Measurements from ENCODE around the gene KAZN.

The KAZN gene

DNA sequence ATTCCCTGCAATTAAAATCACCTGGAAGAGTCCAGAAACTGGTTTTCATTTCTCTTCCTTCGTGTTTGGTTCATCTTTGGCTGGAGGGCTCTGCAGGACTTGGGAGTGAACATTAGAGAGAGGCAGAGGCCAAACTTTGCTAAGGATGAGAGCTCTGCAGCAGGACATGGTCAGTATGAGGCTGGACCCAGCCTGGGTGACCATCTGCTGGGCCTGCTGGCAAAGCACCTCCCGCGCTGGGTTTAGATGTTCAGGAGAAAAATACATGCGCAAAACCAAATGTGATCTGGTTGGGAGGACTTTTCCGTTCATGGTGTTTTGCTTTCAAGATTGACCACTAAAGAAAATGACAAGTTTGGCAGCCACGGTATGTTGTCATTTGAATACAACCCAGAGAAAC lies 15.9 kb downstream of the KAZN start:
- DNase-seq (ENCODE audit: low spot score): peak; percentile 92

DNA sequence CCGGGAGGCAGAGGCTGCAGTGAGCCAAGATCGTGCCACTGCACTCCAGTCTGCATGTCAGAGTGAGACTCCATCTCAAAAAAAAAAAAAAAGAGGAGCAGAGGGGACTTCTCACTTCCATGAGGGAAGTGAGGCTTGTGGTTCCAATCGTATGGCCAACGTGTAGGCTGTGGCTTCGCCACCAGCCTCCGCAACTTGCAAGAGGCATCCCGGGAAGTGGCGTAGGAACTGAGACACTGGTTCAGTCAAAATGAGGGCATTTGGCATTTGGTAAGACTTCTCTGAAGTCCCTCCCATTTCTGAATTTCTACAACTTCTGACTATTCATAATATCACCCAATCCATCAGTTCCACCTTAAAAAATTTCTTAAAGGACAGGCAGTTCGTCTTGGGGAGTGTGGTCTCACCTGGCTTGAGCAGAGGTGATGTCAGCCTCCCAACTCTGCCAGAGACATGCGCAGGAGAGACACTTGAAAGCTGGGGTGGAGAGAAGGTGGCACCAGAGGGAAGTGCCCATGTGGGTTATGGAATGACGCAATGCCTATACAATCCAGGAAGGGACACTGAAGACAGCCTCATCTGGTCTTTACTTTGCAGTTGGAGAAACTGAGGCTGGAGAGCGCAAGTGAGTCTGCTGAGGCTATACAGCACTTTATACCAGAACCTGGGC lies 17.2 kb downstream of the KAZN start:
- DNase-seq (ENCODE audit: low spot score): no peak

DNA sequence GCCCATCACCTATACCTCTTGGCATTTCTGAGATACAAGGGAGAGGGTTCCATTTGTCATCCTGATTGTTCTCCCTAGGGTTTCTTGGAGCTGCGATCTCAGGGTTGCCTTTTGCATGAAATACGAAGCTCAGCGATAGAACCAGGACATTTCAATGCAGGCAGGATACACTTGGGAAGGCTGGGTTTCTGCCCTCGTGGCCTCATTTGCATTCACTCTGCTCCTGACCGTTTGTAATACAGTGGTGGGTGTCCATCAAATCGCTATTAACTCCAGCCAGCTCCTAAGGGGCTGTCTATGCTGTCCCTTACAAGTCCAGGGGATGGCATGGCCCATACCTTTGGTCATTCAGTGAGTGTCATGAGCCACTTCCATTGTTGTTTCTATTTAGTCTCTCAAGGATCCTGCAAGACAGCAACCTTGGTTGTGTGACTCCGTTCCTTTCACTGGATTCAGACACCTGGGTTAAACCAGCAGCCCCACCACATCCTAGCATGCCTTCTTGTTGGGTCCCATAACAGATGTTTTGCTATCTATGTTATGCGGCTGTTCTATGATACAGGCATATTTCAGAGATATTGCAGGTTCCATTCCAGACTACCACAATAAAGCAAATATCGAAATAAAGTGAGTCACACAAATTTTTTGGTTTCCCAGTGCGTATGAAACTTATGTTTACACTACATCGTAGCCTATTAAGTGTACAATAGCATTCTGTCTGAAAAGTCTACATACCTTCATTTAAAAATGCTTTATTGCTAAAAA lies 18.3 kb downstream of the KAZN start:
- no peak for DNase-seq (ENCODE audit: low spot score)

DNA sequence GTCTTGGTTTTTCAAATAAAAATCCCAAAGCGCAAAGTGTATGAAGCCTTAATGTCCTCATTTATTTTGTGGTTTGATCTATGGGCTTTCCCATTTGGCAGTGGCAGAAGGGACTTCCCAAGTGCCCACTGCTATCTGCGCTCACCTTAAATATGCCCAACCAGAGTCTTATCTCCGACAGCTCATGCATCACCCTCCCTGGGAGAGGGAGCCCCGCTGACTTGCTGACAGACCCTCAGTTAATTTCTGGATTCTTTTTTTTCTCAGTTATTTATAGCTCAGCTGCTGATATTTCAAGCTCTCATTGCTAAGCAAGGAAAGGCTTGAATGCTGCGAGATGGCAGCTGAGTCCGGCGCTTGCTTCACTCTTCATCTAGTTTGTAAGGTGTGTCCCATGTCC lies 19.3 kb downstream of the KAZN start:
- no peak for DNase-seq (ENCODE audit: low spot score)

DNA sequence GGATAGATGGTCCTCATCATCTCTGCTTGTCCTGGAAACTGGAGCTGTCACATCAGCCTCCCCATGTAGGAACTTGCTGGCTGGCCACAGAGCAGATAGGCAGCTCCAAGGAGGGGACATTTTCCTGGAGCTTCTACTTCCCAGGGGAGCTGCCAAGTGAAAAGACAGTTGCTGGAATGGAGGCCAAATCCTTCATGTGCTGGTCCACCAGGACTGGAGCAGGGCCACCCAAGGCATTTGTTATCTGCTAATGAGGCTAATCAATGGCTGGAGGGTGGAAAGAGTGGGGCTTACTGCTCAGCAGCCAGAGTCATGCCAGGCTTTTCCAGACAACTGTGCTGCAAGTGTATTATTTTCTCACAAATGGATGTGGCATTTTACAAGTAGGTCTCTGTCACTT lies 22.5 kb downstream of the KAZN start:
- no peak for DNase-seq (ENCODE audit: low spot score)

DNA sequence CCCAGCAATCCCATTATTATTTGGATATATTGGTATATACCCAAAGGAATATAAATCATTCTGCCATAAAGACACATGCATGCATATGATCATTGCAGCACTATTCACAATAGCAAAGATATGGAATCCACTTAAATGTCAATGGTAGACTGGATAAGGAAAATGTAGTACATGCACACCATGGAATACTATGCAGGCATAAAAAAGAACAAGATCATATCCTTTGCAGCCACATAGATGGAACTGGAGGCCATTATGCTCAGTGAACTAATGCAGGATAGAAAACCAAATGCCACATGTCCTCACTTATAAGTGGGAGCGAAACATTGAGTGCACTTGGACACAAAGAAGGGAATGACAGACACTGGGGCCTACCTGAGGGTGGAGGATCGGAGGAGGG lies 24.6 kb downstream of the KAZN start:
- no peak for DNase-seq (ENCODE audit: low spot score)

DNA sequence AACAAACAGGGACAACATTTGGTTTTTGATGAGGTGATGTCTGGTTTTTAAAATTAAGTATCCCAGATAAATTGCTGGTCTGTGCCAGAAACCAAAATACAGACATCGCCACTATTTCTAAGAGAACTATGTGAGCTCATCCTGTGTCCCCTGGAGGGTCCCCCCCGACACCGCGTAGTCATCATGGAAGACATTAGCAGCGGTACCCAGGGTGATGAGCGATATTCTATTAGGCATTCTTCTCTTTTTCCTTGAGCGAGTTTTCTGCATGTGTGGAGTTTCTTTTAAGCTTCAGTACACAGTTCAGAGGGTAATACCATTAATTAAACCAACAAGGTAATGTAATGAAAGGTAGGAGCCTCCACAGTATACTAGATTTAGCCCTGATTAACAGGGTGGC lies 26.5 kb downstream of the KAZN start:
- DNase-seq (ENCODE audit: low spot score): no peak

DNA sequence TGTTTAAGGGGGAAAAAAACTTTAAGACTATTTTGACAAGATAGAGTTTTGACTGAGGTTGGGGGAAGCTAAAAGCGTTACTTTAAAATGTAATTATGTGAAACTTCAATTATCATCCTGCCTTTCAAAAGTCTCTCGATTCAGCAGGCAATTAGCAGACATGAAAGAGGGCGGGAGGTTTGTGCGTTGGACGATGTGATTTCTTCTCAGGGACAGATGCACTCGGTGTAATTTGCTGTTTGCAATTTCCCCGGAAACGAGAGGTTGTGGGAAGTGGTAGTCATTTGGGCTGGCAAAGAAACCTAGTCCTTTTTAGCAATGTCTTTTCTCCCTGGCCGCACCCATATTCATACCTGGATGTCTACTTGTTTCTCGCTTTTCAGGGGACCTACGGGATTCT lies 27.1 kb downstream of the KAZN start:
- peak; percentile 49 for DNase-seq (ENCODE audit: low spot score)

DNA sequence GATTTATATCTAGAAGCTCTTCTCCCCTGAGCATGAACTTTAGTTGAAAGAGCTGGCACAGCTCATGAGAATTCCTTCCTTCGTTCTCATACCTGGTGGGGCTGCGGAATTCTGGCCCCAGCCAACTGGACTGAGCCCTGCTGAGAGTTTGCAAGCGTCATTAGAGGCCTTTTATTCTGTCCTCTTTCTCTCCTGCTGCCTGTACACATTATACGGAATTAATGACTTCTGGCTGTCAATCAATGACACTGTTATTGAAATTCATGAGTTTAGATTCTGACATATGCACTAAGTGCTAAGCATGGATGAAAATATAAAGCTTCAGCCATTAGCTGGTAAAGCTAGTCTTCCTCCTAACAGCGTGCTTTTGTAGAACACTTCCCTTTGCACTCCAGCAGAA lies 27.5 kb downstream of the KAZN start:
- DNase-seq (ENCODE audit: low spot score): peak; percentile 44

DNA sequence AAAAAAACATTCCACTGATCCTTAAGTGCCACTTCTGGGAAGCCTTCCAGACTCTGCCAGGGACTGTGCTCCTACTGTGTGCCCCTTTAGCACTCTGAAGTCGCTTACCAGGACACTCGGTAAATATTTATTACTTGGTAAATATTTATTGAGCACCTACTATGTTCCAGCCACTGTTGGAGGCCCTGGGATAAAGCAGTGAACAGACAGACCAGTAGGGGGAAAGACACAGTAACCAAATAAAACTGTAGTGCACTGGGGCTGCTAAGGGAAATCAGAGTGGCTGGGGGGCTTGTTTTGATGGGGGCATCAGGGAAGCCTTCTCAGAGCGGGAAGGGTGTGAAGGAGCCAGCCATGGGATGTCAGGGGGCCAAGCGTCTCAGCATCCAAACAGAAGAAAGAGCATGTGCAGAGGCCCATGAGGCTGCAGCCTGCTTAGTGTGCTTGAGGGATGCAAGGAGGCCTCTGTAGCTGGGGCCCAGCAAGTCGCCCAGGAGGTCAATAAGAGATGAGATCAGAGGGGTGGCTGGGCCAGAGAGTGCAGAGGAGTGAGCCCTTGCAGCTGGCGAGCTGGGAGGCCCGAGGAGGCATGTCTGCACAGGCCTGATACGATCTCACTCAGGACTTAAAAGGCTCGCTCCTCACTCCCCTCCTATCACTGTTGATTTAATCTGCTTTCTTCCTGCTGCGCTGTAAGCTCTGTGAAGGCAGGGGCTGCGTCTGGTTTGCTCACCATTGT lies 28.6 kb downstream of the KAZN start:
- DNase-seq (ENCODE audit: low spot score): no peak

DNA sequence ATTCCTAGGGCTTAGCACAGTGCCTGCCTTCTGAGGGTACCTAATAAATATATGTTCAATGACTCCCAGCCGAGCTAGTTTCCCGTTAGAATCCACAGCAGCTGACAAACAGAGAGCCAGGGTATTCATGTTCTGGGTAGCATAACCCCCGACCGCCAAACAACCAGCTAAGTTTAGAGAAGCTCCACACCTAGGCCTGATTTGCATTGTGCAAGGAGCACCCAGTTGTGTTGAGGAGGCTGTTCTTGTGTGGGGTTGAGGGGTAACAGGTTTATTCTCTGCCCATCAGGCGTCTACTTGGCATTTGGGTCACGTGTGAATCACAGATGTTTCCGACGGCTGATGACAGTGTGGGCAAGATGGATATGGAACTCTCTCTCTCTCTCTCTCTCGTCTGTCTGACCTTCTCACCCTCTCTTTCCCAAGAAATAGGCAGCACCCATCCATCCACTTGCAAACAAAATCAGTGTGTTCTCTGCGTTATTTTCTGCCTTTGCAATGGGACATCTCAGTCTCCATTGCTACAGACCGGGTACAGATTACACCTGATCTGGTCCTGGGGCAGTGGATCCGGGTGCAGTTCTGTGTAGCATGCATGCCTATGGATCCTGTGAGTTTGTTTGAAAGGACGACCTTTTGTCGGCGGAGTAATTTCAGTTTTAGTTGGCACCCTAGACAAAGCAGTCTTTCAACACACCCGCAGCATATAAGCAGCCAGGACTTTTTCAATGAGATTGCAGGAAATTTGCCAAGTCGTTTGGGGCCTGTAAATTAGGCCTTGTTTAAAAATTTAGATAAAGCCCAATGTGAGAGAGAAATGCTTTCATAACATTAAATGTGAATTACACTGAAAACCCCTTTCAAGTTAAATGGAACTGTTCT lies 29.4 kb downstream of the KAZN start:
- peak; percentile 35 for DNase-seq (ENCODE audit: low spot score)

DNA sequence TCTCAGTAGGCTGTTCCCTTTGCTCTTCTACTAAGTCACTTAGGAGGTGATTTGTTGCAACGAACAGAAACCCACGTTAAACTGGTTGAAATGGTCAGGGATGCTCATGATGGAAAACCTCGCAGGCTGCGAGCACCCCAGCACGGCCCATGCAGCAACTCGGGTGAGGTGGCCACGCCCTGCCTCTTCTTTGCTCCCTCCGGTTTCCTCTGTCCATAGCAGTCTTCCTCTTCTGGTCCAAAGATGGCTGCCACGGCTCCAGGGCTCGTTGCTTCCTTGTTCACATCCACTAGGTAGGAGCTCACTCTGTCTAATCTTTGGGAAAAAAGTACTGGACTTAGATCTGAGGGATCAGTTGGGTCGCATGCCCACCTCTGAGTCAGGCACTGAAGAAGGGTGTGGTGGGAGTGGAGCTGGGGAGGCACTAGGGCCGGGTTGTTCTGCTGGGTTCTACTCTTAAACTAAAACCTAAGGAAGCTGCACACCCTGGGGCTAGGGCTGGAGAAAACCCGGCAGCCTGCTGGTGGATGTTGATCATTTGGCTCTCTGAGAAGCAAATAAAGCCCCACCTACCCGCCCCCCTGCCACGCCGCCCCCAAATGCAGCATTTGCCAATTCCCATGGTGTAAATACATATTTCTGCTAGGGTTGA lies 31.0 kb downstream of the KAZN start:
- no peak for DNase-seq (ENCODE audit: low spot score)

DNA sequence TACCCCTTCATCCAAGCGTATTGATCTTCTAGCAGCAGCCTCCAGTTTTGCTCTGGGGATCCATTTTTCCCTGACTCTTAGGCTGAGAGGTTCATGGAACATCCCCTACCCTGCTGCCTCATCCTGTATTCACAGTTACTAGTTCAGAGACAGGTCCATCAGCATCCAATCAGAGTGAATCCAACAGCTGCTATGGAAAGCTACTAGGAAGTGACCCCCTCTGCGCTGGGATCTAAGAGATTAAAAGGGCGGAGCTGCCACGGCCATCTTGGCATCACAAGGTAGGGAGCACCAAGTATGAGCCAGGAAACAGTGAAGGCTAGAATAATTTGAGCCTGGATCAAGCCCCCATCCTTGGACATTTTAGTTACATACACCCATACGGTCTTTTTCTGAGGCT lies 32.5 kb downstream of the KAZN start:
- DNase-seq (ENCODE audit: low spot score): no peak

DNA sequence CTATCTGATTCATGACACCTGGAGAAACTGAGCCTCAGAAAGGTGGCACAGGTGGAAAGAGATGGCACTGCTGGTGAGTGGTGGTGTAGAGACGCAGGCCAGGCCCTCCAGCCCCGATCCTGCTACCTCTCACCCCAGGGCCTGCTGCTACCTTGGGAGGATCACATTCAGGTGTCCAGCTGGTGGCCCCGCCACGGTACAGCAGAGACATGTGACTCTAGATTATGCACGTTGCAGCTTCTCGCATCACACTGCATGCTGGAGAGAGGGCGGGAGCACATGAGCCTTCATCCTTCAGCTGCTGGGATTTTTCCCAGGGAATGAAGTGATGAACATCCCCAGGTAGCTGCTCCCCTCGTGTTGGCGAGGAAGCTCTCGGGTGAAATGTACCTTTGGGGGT lies 32.9 kb downstream of the KAZN start:
- no peak for DNase-seq (ENCODE audit: low spot score)

DNA sequence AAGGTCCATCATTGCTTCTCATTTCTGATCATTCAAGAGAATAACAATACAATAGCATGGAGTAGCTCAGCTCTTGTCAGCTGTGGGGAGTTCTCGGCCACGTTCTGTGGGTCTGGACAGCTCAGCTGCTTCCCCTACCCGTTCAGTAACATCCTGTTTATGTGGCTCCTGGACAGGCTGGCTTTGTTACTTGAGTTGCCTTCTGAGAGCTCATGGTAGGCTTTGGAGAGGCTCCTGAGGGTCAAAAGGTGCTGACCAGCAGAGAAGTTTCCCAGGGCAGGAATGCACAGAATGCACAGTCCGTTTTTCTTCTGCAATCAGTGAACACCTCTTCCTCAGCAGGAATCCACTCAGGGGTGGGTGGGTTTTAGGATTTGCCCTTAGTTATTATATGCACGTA lies 36.0 kb downstream of the KAZN start:
- no peak for DNase-seq (ENCODE audit: low spot score)

DNA sequence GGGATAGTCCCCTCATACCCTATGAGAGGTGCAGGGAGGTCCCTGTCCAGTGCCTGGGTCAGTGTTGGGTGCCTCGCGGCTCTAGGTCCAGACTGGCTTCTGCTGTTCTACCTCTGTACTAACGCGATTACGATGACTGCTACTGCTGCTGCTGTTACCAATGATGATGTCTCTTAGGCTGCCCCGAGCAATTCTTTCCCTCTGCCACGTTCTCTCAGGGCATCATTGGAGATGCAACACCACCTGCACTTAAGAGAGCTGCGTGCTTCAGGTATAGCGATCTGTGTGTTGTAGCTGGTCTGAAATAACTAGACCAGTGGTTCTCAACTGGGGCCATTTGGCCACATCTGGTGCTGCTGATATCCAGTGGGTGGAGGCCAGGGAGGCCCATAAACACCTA lies 36.9 kb downstream of the KAZN start:
- no peak for DNase-seq (ENCODE audit: low spot score)

DNA sequence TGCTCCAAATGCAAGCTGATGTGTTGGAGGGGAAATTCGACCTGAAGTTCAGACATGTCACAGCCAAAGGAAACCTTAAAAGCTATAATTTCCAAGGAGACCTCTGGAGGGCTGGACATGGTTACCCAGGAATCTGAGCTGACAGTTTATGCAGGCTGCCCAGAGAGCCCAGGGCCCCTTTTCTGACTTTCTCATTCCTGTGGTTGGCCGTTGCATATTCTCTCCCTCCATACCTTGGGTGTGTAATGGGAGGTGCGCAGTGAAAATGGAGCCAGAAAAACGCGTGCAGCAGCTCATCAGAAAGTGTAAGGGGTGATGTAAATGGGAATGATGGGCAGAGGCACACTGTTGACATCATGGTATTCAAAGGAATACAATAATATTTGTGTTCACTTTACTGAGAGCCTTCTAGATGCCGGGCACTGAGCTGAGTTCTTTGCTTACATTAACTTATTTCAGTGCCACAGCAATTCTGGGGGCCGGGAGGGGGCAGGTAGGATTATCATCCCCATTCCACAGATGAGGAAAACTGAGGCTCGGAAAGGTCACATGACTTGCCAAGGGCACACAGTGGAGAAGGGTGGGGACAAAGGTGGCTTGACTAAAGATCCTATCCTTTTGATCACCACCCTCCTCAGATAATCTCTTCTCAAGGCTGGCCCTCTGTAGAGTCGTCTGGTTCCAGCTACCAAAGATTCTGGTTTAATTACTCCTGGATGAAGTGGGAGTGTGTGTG lies 38.6 kb downstream of the KAZN start:
- DNase-seq (ENCODE audit: low spot score): no peak

DNA sequence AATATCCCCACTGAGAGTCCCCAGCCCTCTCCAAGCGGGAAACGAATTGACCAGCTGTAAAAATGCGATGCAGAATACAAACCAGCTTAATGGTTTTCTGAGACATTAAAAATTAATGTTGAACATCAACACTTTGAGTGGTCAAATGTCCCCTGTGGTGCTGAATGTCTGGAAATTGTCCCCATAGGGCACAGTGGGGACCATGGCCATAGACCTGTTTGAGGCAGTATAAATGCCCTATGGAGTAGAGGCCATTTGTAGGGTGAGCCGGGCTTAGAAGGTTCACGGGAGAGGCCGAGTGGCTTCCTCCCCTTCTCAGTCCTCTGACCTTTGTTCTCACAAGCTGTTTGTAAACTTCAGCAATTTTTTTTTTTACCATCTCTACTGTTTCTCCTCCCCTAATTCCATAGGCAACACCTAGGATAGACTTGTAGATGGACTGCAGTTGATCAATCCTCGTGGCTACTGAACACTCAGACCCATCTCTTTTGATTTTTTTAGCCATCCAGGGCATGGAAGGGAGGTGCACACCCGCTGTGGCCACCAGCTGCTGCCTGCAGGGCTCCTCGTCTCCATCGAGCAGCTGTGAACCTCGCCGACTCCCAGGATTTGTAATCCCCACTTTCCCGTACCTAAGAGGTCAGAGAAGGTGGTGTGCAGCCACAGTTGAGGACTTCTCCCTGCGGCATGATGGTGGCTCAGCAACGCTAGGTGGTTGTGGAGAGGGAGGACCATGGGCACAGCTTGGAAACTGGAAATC lies 41.0 kb downstream of the KAZN start:
- no peak for DNase-seq (ENCODE audit: low spot score)

DNA sequence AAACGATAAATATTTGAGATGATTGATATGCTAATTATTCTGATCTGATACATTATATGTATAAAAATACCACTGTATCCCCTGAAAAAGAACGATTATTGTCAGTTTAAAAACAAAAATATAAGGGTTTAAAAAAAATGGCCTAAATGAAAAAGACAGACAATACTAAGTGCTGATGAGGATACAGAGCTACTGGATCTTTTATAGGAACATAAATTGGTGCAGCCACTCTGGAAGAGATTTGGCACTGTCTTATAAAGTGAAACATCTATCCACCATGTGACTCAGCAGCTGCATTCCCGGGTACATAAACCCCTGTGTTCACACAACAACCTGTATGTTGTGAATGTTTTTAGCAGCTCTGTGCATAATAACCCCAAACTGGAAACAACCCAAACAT lies 44.2 kb downstream of the KAZN start:
- DNase-seq (ENCODE audit: low spot score): no peak

DNA sequence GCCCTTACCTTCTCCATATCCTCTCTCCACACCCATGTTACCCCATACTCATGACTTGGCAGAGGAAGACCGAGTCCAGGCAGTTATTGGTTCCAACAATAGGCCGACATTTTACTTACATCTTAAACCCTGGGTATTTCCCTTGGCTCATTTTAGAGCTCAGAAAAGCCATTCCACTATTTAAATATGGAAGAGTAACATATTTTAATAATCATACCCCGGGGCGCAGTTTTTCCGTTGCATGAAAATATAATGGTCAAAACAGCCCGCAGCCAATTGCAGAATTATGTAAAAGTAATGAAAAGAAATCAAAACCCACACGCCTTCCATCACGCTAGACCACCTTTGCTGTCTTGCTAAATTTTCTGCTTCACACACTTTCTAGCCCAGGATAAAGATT lies 48.5 kb downstream of the KAZN start:
- DNase-seq (ENCODE audit: low spot score): no peak
